ENCODE results near the gene CTSV.
"Not testable (repeated sequence)": the region's sequence is repeated elsewhere in the genome, so short reads cannot be mapped to it uniquely, and the experiment has no call there.

Gene CTSV

DNA sequence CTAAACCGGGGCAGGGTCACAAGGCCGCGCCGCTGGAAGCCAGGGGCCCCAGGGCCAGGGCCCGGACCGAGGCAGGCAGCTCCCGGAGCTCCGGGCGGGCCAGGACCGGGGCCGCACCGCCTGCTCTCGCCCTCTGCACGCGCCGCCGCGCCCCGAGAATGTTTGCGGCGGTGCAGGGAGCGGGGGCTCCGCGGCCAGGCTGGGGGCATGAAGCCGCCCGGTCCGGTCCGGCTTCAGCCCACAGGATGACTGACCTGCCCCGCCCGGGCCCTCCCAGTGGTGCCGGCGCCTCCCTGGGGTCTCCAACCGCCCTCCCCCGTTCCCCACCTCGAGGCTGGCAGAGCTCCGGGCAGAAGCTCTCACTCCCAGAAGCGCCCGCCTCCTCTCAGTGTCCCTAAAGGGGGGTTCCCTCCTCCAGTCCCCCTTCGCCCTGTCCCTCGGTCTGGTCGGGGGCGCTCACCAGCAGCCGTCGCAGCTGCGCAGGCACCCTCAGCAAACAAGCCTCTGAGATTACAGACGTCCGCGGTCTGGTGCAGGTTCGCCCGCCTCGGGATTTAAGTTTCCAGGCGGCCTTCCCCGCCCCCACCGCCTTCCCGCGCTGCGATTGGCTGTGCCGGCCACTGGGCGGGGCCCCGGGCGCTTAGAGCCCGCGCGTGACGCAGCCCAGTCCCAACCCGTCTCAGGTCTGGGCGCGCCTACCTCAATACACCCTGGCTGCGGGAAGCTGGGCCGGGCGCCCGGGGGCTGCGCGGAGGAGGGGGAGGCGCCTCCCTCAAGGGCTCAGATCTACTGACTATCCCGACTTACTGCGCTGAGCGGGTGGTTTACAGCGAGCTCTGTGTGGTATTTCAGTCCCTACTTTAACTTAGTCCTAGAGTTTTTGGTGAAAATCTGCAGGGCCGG is at the start of gene CTSV:
Gene CTSV (minus strand): TSS at position 532 of the 903 bp plus-strand sequence. CDS start 1,099 bp downstream, outside the sequence.
- peak; percentile 80 for DNase-seq (ENCODE audit: low read depth)
- H3K4me3 ChIP-seq (ENCODE audit: low read depth, low read length) = peak within 1 kb of the TSS; percentile 65
- no peak for TF ChIP-seq CTCF (conservative IDR thresholded peaks at IDR 0.05; ENCODE audit: low read depth, low read length)

- H3K4me3 ChIP-seq (ENCODE audit: low read depth, low read length); DNase-seq (ENCODE audit: low read depth): not testable (repeated sequence)
Measured at GRCh38 chr9:97087668-97088215, 48.8 kb upstream of the CTSV start.

GRCh38 chr9:97084562-97084991 is 45.6 kb upstream of the CTSV start:
- not testable (repeated sequence) for H3K4me3 ChIP-seq (ENCODE audit: low read depth, low read length); DNase-seq (ENCODE audit: low read depth)

- TF ChIP-seq CTCF (conservative IDR thresholded peaks at IDR 0.05; ENCODE audit: low read depth, low read length) = no peak
- no peak for DNase-seq (ENCODE audit: low read depth)
Measured at GRCh38 chr9:97078362-97078761, 39.4 kb upstream of the CTSV start.

DNA sequence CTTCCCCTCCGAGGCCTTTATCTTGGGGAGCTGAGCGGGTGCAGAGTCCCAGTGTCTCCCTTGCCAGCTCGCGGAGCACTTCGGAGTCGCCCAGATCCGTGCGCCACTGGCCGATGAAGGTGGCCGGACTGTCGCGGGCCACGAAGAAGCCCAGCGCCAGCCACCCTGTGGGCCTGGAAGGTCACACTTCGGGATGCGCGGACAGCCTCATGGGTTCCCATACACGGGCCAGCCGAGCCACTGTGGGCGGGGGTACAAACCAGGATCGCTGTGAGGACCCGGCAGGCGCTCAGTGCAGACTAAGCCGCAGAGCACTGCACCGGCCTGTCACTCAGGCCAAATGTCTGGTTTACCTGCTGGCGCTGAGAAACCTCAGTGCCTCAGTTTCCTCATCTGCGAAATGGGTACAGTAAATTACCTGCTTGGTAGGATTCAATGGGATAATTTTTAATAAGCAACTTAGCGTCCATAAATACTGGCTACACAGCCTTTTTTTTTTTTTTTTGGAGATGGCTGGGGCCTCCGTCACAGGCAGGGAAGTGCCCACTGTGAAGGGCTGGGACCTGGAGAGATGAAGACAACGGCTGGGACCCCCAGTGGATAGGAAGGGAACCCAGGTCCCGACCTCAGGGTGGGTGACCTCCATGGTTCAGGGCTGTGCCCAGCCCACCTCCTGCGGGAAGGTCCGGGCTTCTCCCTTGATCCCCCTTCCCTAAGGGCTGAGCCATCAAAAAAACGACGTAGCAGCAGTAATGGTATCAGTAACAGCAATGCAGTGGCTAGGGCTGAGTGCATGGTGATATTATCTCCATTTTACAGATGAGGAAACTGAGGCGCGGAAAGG is 38.7 kb upstream of the CTSV start:
- TF ChIP-seq CTCF (conservative IDR thresholded peaks at IDR 0.05; ENCODE audit: low read depth, low read length) = no peak
- DNase-seq (ENCODE audit: low read depth) = no peak
- no peak overlapping the region for H3K4me3 ChIP-seq (ENCODE audit: low read depth, low read length)

More at GRCh38 chr9:97078362-97078761, 39.4 kb upstream of the CTSV start:
- no peak overlapping the region for H3K4me3 ChIP-seq (ENCODE audit: low read depth, low read length)

- not testable (repeated sequence) for DNase-seq (ENCODE audit: low read depth); H3K4me3 ChIP-seq (ENCODE audit: low read depth, low read length)
Measured at GRCh38 chr9:97076731-97077451, 37.9 kb upstream of the CTSV start.

GRCh38 chr9:97076238-97076637 is 37.3 kb upstream of the CTSV start:
- no peak for TF ChIP-seq CTCF (conservative IDR thresholded peaks at IDR 0.05; ENCODE audit: low read depth, low read length)
- no peak overlapping the region for H3K4me3 ChIP-seq (ENCODE audit: low read depth, low read length)
- DNase-seq (ENCODE audit: low read depth) = no peak
